ENCODE data around the gene XPNPEP1. TPM values are rescaled to one million over a fixed set of nuclear protein-coding genes. Genes with fewer than 3 reads are reported as not detected.

The XPNPEP1 gene
- total RNA-seq, 1 donor from 2014 or later = 88.9 TPM

DNA sequence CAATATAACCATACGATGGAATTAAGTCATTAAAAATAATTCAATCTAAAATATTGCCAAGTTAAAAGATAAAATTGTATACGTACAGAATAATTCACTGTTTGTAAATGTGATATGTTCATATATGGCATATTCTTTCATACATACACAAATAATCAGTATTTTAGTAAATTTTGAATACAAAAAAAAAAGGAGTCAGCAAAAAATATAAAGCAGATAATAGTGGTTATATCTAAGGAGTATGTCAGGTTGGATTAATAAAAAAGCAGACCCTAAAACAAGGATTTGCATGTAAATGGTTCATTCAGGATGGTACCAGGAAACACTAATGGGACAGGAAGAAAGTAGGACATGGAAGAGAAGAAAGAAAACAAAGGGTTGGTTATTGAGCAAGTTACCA is 59.5 kb downstream of the XPNPEP1 start:
- no peak for DNase-seq

DNA sequence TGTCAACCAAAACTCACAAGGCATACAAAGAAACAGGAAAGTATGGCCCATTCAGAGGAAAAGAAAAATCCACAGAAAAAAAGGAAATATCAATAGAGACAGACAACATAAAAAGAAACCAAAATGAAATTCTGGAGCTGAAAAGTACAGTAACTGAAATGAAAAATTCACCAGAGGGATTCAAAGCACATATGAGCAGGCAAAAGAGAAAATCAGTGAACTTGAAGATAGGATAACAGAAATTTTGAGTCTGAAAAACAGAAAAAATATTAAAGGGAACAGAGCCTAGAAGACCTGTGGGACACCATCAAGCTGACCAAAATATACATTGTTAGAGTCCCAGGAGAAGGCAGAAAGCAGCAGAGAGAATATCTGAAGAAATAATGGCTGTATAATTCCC is 60.6 kb downstream of the XPNPEP1 start:
- DNase-seq = no peak

DNA sequence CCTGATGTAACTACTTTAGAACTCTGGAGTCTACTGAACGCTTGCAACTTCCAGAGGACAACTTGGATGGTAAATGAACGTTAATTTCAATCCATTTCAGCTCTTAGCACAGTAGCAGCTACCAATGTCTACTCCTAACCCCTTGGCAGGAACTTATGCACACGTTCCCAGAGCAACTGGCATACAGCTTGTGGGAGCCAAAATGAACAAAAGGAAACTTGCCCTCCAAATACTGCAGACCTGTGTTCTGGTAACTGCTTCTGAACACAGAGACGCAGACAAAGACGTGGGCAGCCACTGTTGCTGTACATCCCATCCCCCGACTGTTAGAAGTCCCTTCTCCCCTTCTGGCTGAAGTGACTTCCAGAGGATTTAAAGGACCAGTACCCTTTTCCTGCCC is 61.3 kb downstream of the XPNPEP1 start:
- no peak for DNase-seq

DNA sequence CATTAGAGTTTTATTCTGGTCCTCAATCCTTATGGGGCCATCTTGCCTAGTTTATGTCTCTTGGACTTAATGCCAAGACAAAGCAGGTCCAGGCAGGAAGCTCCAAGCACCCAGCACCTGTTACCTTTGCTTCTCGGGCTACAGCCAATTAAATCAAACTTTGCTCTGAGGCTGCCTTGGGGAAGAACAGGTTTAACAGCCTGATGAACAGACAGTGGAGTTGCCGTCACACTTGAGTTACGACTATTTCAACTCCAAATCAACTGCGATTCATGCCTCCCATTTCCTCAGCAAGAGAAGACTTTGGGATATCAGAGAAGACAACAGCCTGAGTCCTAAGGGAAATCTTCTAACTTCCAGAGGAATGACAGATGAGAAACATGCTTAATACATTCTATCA is 62.2 kb downstream of the XPNPEP1 start:
- no peak for DNase-seq

DNA sequence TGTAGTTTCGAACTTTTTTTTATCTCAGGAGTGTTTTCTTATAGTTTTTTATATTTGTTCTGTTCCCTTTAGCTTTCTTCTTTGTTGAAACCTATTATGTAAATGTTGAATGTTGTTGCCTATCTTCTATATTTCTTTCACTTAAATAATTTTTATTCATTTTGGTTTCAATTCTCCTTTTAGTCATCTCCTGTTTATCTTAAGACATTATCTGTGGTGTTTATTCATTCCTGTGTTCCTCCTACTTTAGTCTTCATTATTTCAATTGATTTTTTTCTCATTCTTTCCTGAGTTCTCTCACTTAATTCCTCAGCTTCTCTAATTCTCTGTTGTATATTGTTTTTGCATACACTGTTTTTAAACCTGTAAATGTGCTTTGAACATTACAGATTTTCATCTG is 64.1 kb downstream of the XPNPEP1 start:
- DNase-seq = no peak

DNA sequence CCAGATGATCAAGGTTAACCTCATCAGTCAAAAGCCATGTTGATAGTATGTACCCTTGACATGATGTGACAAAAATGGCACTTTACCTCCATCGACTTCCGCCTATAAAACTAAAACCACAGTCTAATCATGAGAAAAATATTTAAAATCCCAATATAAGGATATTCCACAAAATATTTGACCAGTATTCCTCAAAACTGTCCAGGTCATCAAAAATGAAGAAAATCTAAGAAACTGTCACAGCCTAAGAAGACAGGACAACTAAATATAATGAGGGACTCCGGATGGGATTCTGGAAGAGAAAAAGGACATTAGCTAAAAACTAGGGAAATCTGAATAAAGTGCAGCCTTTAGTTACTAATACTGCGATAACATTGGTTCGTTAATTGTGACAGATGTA is 67.6 kb downstream of the XPNPEP1 start:
- DNase-seq = no peak

DNA sequence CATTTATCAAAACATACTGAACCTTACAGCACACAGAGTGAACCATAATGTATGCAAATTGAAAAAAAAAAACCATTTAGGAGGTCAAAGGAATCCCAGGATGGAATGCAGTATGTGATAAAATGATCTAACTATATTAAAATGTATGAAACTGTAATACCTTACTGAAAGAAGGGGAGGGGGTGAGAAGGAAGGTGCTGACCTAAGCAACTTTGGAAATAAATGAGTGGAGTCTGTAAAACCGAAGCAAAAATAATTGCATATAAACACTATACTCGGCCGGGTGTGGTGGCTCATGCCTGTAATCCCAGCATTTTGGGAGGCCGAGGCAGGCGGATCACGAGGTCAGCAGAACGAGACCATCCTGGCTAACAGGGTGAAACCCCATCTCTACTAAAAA is 69.4 kb downstream of the XPNPEP1 start:
- no peak for DNase-seq

DNA sequence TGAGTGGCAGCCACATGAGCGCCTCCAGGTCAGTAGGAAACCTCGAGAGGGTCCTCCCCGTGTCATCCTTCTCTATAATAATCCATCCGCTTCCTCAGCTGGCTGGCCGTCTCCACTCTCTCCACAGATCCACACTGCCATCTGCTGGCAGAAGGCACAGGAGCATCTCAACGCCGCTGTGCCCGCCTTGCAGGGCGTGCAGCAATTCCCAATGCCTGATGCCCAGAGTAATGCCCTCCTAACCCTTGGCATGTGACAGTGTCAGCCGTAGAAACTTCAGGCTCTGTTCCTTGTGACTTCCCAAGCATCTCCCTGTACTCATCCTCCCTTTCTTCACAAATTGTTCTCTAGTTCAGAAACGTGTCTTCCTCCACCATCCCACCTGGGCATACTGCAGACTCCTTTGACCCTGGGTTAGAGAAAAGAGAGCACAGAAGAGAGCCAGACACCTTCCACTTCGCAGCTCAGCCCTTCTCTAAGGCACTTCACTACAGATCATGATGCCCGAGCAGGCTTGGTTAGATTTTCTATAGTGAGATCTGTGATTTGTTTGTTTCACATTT is 70.8 kb downstream of the XPNPEP1 start:
- DNase-seq = peak; percentile 67

DNA sequence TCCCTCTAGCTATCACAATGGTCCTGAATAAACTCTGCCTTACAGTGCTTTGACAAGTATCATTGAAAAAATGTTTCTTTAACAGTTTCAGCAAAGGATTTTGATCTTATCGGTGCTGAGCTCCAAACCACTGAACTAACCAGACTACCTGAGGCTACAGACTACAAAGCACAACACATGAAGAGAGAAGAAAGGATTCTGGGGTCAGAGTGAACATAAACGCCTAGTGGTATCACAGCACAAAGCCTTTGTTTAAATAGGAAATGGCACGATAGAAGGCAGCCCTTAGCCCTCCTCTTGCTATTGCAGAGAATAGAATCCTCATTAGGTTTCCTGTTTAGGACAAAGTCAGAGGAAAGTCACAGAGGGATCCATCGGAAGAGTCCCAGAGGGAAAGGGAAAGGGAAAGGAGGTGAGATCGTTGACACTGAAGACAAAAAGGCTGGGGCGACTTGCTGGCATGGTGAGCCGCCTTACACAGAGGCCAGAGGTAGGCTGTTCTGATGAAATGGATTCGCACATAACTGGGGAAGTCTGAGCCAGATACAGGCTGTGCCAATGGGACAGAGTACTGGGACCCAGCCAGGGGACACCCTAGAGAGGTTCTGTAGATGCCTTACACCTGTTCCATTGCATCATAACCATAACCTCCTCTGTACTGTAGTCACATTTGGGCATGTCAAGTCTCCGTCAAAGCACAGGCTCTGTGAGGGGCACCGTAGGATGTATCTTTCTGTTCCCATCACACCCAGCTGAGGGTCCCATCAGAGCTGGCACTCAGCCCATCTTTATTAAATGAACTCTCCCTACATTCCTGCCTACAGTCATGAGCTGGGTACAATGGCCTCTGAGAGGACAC is 71.5 kb downstream of the XPNPEP1 start:
- DNase-seq = no peak

DNA sequence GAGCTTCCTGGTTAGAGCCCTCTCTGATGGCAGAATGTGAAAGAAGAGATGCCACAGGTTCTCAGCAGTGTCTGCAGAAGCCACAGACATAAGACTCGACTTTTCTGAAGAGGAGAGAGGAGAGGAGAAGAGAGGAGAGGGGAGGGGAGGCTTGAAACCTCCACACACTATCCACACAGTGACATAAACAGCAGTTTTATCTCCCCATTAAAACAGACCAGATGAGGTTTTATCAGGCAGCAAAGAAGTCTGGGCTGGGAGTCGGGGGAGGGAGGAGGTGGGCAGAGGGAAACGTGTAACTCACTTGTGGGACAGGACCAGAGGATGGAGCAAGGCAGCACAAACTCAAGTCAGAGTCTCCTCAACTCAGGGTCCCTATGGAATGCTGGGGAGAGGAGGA is 76.5 kb downstream of the XPNPEP1 start:
- DNase-seq = no peak

DNA sequence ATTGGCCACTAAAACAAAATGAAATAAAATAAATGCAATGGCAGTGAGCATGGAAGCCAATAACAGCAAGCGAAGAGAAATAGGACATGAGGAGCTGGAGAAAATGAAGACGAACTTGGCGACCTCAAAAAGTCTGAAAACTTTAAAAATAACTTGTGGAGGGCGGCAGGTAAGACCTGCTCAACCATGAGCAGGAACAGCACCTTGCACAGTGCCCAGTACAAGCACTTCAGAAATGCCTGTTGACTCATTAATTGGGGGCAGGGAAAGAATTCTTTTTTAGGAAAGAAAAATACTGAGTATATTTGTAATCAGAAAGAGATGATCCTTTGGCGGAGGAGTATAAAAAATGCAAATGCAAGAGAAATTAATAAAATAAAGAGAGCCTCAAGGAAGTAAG is 78.0 kb downstream of the XPNPEP1 start:
- no peak for DNase-seq

DNA sequence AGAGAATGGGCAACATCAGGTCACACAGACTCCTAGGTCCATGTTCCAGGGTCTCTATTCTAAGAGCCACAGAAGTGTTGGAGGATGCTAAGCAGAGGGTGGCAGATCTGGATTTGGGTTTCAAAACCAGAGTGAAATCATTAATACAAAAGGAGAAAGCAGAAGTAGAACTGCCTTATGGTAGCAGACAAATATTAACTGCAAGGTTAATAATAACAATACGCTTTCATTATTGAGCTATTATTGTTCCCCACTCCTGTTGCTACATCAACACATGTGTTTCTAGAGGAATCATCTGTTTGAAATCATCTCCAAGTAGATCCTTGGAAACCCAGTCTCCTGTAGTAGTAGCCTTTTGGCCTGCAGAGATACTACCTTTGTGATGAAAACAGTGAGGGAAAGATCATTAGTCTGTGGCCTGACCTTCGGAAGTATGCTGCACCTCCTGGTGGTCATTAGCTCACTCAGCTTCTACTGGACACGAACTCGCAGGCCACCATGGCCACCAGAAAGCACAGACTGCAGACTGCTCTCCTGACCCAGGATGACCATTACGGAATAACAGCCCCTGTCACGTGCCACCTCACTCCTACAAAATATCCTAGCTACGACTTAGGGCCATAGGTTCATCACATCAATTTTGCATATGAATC is 84.6 kb downstream of the XPNPEP1 start:
- DNase-seq = no peak

DNA sequence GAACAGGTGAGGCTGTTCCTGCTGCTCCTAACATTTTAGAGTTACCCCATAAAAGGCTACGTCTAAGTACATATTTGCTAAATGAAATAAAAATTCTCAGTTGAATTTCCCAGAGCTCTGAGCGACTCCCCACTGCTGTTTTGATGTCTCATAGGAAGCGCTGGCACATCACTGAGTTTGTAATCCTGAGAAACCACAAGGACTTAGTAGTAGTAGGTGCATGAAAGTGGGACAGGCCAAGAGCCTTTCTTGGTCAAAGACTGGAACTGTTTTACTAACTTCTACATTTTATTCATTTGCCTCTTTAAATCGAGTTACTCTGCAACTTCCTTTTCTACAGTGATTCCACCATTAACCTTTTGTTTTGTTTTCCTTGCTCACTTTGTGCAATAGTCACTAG is 85.9 kb downstream of the XPNPEP1 start:
- no peak for DNase-seq

DNA sequence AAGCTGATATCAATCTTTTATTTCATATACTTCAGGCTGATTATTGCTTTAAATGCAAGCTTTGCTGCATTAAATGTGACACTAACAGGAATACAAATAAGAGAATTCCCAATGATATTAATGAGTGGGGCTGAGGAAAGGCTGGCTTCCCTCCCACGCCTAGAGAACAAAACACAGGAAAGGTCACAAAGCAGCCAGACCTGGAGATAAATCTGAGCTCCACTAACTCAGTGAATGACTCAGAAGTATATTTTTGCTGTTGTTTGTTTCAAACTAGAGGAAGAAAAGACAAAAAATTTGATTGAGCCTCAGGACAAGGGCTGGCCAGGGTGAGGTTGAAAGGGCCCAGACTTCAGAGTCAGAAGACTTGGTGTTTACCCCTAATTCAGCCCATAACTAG is 88.1 kb downstream of the XPNPEP1 start:
- DNase-seq = no peak

DNA sequence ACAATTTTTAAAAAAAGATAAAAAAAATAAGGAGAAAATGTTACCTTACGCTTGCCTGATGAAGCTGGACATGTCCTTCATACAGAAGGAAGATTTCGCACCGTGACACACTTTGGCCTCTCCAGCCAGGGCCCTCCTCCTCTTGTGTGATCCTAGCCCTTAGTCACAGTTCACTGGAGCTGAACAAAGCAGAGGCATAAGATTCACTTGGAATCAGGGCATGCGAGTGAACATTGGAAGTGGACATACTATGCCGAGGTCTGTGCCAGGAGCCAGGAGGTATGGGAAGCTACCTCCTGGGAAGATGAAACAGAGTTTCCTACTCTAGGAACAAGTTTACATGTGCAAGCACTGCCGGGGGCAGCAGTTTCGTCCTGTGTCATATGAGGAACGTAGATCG is 91.5 kb downstream of the XPNPEP1 start:
- DNase-seq = no peak

DNA sequence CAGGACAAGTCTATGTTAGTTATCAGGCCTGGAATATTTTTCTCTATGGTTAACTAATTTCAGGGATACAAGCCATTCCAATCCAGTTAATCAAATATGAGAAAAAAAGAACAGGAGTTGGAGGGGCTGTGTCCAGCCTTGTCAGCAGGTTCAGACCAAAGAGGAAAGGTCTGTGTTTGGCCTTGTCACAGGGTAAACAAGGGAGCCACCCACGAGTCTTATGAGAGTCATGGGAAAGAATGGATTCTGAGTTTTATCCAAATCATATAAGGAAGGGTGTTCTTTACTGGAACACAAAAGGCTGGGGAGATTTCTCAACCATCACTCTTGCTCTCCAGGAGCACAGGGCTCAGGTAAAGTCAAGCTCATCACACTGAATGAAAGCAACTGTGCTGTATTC is 99.1 kb downstream of the XPNPEP1 start:
- no peak for DNase-seq

DNA sequence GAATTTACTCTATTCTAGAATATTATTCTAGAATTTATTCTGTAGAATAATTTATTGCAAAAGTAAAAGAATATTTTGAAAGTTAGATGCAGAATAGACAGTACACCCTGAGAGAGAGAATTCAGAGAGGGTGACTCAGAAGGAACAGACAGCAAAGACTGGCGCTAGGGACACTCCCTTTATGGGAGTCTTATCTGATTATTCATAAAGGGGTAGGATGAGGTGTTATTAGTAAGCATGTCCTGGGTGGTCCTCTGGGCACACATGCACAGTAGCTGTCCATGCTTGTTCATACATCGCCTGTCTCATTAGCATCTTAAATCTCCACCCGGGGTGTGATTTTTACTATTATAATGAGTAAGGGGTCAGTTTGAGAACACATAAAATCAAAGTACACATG is 100.1 kb downstream of the XPNPEP1 start:
- no peak for DNase-seq

DNA sequence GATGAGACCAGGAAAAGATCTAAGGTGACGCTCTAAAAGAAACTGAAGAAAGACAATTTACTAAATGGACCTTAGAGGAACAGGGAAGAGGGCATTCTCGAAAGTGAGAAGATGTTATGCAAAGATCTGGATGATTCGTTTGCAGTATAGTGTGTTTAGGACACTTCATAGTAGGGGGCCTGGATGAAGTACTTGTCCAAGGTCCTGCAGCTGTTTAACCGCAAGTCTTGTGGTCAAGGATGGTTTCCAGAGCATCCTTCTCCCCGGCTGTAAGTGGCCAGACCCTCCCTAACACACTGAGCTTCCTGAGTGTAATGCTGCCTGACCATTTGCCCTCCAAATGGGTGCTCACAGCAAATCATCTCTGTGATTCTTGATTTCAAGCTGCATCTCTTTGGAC is 101.6 kb downstream of the XPNPEP1 start:
- no peak for DNase-seq

DNA sequence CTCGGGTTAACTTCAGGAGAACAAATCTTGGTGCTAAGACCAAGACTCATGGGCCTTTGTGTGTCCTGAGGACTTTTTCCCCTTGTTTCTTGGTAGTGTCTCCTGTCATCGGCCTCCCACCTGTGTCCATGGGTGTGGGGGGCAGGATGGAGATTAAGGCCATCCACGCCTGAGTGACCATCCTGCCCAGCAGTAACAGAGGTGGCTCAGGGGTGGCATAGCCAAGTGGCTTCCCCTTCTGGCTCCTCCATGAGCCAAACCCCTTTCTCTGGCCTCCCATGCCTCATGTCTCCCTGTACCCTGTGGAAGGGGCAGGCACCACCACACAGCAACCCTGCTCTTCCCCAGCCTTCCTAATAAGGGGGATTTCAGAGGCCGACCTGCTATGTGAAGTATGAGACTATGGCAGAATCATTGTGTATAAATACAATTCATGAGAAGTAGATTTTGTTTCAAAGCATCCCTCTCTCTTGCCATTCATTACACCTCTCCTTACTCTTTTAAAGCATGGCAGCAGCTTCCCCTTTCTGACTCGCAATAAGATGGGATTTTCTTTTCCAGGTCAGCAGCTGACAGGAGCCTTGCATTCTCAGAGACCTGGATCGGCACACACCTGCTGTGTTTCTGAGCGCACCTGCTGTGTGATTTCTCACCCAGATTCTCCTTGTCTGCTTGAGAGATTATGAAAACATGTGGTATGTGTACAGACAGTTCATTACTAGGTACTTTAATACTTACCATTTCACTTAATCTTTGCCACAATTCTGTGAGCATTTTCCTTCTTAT is 102.5 kb downstream of the XPNPEP1 start:
- no peak for DNase-seq

DNA sequence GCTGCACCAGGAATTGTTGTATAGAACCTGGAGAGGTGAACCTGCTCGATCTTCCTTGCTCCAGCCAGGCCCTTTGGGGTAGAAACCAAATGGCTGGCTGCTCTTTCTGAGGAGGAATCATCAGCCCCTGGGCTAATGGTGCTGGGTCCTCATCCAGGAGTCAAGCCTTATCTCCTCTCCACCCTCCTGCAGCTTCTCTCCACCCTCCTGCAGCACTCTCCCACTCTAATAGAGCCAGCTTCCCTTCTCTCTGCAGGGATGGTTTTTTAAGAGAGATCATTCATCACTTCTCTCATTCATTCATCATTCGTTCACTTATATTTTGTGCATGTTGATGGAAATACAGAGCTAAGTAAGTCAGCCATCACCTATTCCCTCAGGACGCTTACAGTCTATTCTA is 103.5 kb downstream of the XPNPEP1 start:
- no peak for DNase-seq

All from occipital lobe (tissue), 2 donors.